HFFc6 (cell line): ENCODE measurements around the gene C6orf89. TPM values are rescaled to one million over a fixed set of nuclear protein-coding genes. Genes with fewer than 3 reads are reported as not detected.

Experiments used
- DNase-seq: peaks from one replicate; pipeline ENCODE4 v3.0.0-alpha.2; 2018
- H3K27ac Mint-ChIP-seq: 2 replicates; pipeline ENCODE4 v1.8.0; 2020; ENCODE audit warnings: mild to moderate bottlenecking, mixed read lengths
- H3K27me3 Mint-ChIP-seq: 2 replicates; pipeline ENCODE4 v1.8.0; 2021; ENCODE audit warnings: mild to moderate bottlenecking, moderate library complexity, mixed read lengths; ENCODE audit not compliant: insufficient read depth
- H3K36me3 Mint-ChIP-seq: 2 replicates; pipeline ENCODE4 v1.8.0; 2021; ENCODE audit warnings: low read depth, mixed read lengths
- H3K4me1 Mint-ChIP-seq: 2 replicates; pipeline ENCODE4 v1.8.0; 2020; ENCODE audit warnings: low read depth, mixed read lengths
- H3K4me3 Mint-ChIP-seq: 2 replicates; pipeline ENCODE4 v1.8.0; 2020; ENCODE audit warnings: mild to moderate bottlenecking, moderate library complexity, mixed read lengths
- H3K9me3 Mint-ChIP-seq: 2 replicates; pipeline ENCODE4 v1.8.0; 2020; ENCODE audit warnings: mild to moderate bottlenecking, mixed read lengths
- CTCF ChIP-seq: fragments of 200-600 bp; sonication (generic); IDR thresholded peaks from 2 replicates; pipeline ENCODE4 v1.5.0; 2021; ENCODE audit warnings: antibody characterized with exemption, mild to moderate bottlenecking
- total RNA-seq, 6 experiments: library from RNA; stranded (reverse); fragmentation: NEBNext Ultra II Directional; extraction: Animal tissue kit (Norgen Biotek cat#: 25700); gene quantifications; 2 replicates in 1 of 6; 3 replicates in 5 of 6; pipeline ENCODE4 v1.2.3, GENCODE V29; 2021

Gene C6orf89
- total RNA-seq, 6 experiments from 2014 or later: 71.3 to 89.2 (median 80.8) TPM

- Mint-ChIP-seq H3K27ac (no peak within 1 kb of the TSS), H3K4me3 (peak within 1 kb of the TSS; percentile 81), H3K36me3 (no peaks in the 10 kb centered on the region)
These were observed 46.6 kb upstream of the C6orf89 start, which contains the start of gene CPNE5 for GRCh38 chr6:36838896-36839748. TSS of gene CPNE5 (minus strand) at chr6:36839444. CDS start at chr6:36839377, 67 bp downstream.

GRCh38 chr6:36839749-36840431 is 45.9 kb upstream of the C6orf89 start:
- no peak for DNase-seq
- H3K36me3 Mint-ChIP-seq: no peaks in the 10 kb centered on the region
- peak overlapping the region; percentile 81 for H3K4me3 Mint-ChIP-seq
- H3K27ac Mint-ChIP-seq: no peak overlapping the region
- no peaks in the 10 kb centered on the region for H3K9me3 Mint-ChIP-seq
- peaks cover 29% of the 10 kb centered on the region for H3K27me3 Mint-ChIP-seq
- peak; percentile 55 for TF ChIP-seq CTCF
- H3K4me1 Mint-ChIP-seq: peaks cover 7% of the 10 kb centered on the region

More at GRCh38 chr6:36838896-36839748, 46.6 kb upstream of the C6orf89 start, which contains the start of gene CPNE5:
- TF ChIP-seq CTCF: no peak
- Mint-ChIP-seq H3K27me3 (peaks cover 30% of the 10 kb centered on the region), H3K4me1 (peaks cover 7% of the 10 kb centered on the region), H3K9me3 (no peaks in the 10 kb centered on the region)
- DNase-seq: no peak

DNA sequence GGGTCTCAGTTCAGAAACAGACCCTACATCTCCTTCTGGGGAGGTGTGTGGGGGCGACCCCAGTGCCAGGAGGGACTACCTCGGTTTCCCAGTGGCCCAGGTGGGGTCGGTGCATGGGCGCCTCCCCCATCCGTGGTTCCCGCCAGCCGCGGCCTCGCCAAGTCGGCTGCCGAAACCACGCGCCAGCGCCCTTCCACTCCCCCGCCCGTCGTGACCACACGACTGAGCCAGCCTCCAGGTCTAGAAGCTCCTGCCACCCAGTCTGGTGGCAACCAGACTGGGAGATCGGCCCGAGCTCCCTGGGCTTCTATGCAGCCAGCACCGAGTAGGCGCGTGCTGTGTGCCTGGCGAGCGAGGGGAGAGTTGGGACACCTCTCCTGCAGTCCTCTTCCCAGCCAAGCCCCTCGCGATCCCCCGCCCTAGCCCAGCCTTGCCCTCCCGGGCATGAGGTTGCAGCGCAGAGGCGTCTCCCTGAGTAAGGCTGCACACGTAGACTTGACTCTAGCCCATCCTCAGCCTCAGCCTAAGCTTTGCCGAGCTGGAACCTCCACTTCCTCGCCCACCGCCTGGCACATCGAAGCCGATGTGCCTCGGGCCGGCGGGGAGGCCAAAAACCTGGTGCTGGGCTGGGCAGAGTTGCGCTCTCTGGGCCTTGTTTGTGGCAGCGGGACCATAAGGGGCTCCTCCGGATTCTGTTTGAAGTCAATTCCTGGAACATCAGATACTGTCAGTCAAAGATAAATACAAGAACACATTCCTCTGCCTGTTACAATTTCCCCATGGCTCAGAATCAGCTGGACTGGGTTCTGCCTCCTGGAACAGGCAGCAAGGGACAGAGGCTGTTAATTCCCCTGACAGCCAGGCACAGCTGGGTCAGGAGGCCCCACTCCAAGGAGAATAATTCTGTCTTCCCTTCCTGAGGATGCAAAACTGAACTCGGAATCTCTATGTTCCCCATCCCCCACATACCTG is 45.0 kb upstream of the C6orf89 start:
- Mint-ChIP-seq H3K4me1 (peaks cover 7% of the 10 kb centered on the region), H3K4me3 (peak overlapping the region; percentile 81), H3K9me3 (no peaks in the 10 kb centered on the region), H3K27me3 (peaks cover 25% of the 10 kb centered on the region), H3K36me3 (no peaks in the 10 kb centered on the region), H3K27ac (no peak overlapping the region)
- no peak for DNase-seq
- TF ChIP-seq CTCF: no peak

DNA sequence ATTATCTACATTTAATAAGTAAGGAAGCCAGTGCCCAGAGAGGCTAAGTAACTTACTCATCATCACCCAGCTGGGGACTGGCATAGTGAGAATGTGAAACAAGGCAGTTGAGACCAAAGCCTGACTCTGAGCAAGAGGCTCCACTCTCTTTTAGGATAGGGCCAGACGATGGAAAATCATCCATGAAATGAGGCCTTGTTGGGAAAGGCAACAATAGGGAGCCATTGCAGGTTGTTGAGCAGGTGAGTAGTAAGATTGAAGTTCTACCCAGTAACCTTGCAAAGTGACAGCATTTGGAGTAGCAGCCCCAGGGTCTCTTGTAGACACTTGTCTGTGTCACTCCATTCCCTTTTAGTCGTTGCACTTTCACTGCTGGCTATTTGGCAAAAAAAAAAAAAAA is 44.0 kb upstream of the C6orf89 start:
- H3K27me3 Mint-ChIP-seq: peaks cover 23% of the 10 kb centered on the region
- TF ChIP-seq CTCF: no peak
- H3K9me3 Mint-ChIP-seq: no peaks in the 10 kb centered on the region
- peaks cover 7% of the 10 kb centered on the region for H3K4me1 Mint-ChIP-seq
- no peak overlapping the region for H3K27ac Mint-ChIP-seq
- H3K36me3 Mint-ChIP-seq: no peaks in the 10 kb centered on the region
- DNase-seq: no peak
- no peak overlapping the region for H3K4me3 Mint-ChIP-seq

DNA sequence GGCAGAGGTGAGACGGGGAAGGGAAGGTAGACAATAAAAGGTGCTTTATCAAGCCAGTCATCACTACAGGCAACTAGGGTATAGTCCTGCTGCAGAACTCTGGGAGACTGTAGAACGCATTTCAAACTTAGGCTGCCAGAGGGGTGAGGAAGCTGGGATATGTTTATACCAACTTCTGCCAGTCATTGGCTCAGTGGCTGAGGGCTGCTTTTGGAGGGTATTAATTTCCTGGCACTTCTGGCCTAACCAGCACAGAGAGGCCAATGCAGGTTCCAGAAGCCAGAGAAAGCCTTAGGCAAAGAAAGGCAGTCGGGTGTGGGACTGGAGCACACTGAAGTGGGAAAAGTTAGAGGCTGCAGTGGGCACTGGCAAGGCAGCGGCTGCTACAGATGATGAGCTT is 42.6 kb upstream of the C6orf89 start:
- H3K27ac Mint-ChIP-seq: no peak overlapping the region; the same call in 1 of the 2 replicates
- H3K36me3 Mint-ChIP-seq: no peaks in the 10 kb centered on the region
- no peak for DNase-seq
- peaks cover 7% of the 10 kb centered on the region for H3K4me1 Mint-ChIP-seq
- H3K27me3 Mint-ChIP-seq: peaks cover 14% of the 10 kb centered on the region
- TF ChIP-seq CTCF: no peak
- H3K4me3 Mint-ChIP-seq: no peak overlapping the region
- H3K9me3 Mint-ChIP-seq: no peaks in the 10 kb centered on the region
